OCI-M1 (cell line): ENCODE measurements around the gene MVD.

ENCODE experiments used
- DNase-seq: peaks from one replicate; lab custom pipeline; 2025; lab: John Stamatoyannopoulos, UW

MVD gene

DNA sequence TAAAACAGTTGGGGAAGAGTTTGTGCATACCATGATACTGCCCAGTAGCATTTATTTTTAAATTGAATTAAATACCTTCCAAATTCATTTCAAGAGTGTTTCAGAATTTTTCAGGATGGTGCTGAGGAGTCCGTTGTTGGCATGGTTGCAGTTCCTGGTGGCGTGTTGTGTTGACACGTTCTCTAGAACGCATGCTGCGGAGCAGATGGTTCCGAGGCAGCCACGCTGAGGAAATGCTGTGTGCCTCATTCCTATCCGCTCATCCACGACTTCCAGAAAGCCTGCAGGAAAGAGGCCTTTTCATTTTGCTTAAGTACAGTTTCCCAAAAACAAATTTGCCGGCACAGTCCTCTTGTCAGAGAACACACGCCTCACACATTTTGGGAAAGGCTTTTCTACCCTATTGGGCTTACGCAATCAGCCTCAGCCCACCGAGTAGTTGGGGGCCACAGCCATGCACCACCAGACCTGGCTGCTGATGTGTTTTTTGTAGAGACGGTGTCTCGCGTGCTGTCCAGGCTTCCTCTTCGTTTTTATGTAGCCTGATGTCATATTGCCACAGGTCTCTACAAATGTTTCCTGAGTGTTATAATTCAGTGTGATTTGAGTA, 56.6 kb downstream of the MVD start:
- no peak for DNase-seq

DNA sequence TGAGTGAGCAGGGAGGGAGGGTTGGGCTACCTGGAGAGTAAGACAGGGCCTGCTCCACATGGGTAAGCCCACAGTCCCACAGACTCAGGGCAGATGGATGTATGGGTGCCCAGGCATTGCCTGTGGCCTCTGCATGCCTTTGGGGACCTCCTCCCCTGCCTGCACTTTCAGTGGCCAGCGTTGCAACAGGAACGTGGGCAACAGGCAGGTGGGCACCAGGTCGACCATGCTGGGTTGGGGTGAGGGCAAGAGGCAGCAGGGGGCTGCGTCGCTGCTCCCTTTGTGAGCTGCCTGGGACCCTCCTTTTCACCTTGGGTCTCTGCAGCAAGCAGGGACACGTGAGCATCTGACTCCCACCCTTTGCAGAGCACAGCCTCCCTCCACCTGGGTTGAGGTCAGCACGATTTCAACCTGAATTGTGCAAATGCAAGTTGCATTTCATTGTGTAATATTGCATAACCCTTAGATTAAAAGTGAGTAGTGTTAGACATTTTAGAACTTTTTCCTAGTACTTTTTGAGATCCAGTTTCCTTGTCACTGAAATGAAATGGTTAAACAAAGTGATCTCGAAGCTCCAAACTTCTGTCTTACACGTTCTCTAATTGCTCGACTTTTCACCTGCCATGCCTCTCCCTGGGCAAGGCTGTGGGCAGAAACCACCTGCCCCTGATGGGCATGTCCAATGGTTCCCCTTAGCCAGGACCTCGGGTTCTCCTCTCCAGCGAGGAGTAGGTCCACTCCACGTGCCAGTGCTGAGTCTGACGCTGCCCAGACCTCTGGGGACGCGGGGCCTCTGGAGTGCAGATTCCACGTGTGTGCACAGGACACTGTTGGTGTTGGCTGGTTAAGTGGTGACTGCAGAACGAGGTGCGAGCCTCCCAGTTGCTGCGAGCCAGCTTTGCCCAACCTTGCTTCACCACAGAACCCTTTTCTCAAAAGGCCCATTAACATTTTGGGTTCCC, 57.4 kb downstream of the MVD start:
- no peak for DNase-seq

DNA sequence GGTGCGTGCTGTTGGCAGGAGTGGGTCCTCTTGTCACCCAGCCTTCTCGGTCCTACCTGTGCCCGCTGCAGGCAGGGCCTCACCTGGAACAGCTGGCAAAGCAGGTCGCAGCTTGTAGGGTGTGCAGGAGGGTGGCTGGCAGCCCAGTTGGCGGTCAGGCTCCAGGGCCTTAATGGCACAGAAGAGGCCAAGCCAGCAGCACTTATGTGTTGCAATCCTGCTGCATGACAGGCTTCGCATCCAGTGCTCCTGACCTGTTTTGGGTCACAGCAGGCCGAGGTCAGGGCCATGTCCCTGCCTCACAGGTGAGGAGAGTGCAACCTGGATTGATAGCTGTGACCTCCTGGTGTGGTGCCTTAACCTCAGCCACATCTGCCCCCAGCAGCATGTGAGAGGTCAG, 60.8 kb downstream of the MVD start:
- no peak for DNase-seq
